ENCODE data around the gene PTRH1. TPM values are rescaled to one million over a fixed set of nuclear protein-coding genes. Genes with fewer than 3 reads are reported as not detected.
A peak's percentile ranks its signal among the peaks of the same experiment; 100 is the strongest.

The PTRH1 gene
- total and polyA plus RNA-seq, 2 of the 4 experiments (the other 2 are of a cell fraction): 5.4 to 14.8 TPM

DNA sequence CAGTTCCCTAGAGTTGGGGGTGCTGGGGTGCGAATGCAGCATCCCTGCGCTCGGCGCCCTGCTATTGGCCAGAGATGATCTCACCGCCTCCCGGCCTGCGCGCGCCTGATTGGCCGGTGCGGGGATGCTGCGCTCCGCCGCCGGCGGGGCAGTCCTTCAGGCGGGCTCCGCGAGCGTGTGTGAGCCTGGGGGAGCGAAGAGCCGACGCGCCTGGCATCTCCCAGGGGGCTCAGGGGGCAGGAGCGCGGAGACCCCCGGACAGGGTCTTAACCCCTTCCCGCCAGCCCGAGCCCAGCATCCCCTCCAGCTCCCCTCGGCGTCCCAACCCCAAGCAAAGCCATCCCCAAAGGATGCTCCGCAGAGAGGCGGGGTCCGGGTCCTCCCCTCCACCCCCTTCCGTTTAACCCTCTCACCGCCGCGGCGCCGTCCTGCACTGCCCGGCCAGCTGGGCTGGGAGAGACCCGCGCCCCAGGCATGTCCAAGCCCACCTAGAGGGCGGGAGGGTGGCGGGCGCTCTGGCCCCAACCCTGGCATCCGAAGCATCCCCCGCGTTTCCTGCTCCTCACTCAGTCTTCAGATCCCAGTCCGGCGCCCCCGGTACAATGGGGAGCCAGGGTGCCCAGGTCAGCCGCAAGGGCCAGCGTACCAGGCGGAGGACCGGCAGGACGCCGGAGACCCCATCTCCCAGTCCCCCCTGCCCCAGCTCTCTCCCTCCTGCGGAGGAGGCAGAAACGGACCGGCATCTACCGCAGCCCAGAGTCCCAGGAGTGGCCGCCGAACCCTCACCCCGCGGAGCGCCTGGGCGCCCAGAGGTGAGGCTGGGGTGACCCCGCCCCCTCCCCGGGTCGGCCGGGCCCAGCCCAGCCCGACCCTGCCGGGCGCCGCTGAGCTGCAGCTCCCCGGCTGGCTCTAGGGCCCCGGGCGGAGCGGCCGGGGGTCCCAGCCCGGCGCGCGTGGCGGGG lies 38.9 kb upstream of the PTRH1 start:
- Histone ChIP-seq H3K4me3 (ENCODE audit: insufficient read depth, low read depth, low read length) (no peak overlapping the region), H2BK120ac (ENCODE audit: low read depth, low read length) (no peak overlapping the region), H2BK5ac (ENCODE audit: low read depth, low read length, poor library complexity, severe bottlenecking) (no peak overlapping the region), H3K23ac (ENCODE audit: low read depth, low read length) (no peak overlapping the region), H2AFZ (replicated peaks; ENCODE audit: low read length, poor library complexity) (no peak overlapping the region), H3K79me1 (ENCODE audit: low read depth in 1 of 2, low read length in 2 of 2) (no peaks in the 10 kb centered on the region), H3K27ac (ENCODE audit: insufficient read depth, low read length) (no peak overlapping the region), H2AK9ac (replicated peaks; ENCODE audit: low read depth, low read length, poor library complexity) (peak overlapping the region; percentile 42), H4K8ac (ENCODE audit: low read depth in 2 of 2, low read length in 2 of 2) (no peak overlapping the region), H2BK20ac (ENCODE audit: low read depth, low read length) (no peak overlapping the region), H2BK15ac (ENCODE audit: low read depth, low read length) (no peak overlapping the region), H3K36me3 (ENCODE audit: control insufficient read depth, insufficient read depth, low read length) (no peaks in the 10 kb centered on the region), H3K4me1 (ENCODE audit: control insufficient read depth, insufficient read depth, low read length) (no peaks in the 10 kb centered on the region), H4K91ac (ENCODE audit: insufficient read depth, low read depth, low read length) (no peak overlapping the region), H3K27me3 (ENCODE audit: control insufficient read depth, insufficient read depth, low read length) (peaks cover 57% of the 10 kb centered on the region), H4K20me1 (ENCODE audit: insufficient read depth, low read length) (peaks cover 6% of the 10 kb centered on the region; the same call in 1 of the 2 replicates), H3K9me3 (ENCODE audit: control insufficient read depth, insufficient read depth, low read length) (no peaks in the 10 kb centered on the region), H2AK5ac (ENCODE audit: low read depth, low read length) (no peak overlapping the region), H3K9me1 (ENCODE audit: insufficient read depth, low read length) (peaks cover 3% of the 10 kb centered on the region; the same call in 1 of the 2 replicates), H3K18ac (ENCODE audit: low read depth, low read length) (no peak overlapping the region), H3K9ac (ENCODE audit: low read depth, low read length) (no peak overlapping the region), H3K4me2 (ENCODE audit: low read depth, low read length) (no peak overlapping the region), H4K5ac (ENCODE audit: low read depth, low read length) (no peak overlapping the region), H3K4ac (ENCODE audit: low read depth, low read length) (no peak overlapping the region), H3K56ac (ENCODE audit: extremely low read depth, insufficient read depth, low read length) (no peak overlapping the region), H3K14ac (replicated peaks; ENCODE audit: low read depth, low read length) (no peak overlapping the region)
- BruUV-seq (replicated peaks): no TSS peak
- TF ChIP-seq NFE2L2 (IDR thresholded peaks at IDR 0.05; ENCODE audit: low read depth, low read length) (no peak), ELK1 (IDR thresholded peaks at IDR 0.05; ENCODE audit: borderline replicate concordance, low read depth, low read length) (no peak), BHLHE40 (IDR thresholded peaks at IDR 0.05; ENCODE audit: low read depth, low read length) (no peak), CHD1 (IDR thresholded peaks at IDR 0.05; ENCODE audit: low read depth, low read length) (no peak), MAFK (IDR thresholded peaks at IDR 0.05; ENCODE audit: low read depth, low read length) (no peak), RFX5 (IDR thresholded peaks at IDR 0.05; ENCODE audit: low read depth, low read length) (no peak), POLR2A (IDR thresholded peaks at IDR 0.05; ENCODE audit: low read depth, low read length) (no peak), CEBPB (IDR thresholded peaks at IDR 0.05; ENCODE audit: low read depth, low read length) (no peak), MAZ (IDR thresholded peaks at IDR 0.05; ENCODE audit: borderline replicate concordance, low read depth, low read length) (no peak), SMC3 (IDR thresholded peaks at IDR 0.05; ENCODE audit: low read depth, low read length) (no peak), MXI1 (IDR thresholded peaks at IDR 0.05; ENCODE audit: borderline replicate concordance, low read depth, low read length) (no peak), RCOR1 (IDR thresholded peaks at IDR 0.05; ENCODE audit: insufficient replicate concordance, low read length) (no peak)
- TF ChIP-seq, protein P1, sequence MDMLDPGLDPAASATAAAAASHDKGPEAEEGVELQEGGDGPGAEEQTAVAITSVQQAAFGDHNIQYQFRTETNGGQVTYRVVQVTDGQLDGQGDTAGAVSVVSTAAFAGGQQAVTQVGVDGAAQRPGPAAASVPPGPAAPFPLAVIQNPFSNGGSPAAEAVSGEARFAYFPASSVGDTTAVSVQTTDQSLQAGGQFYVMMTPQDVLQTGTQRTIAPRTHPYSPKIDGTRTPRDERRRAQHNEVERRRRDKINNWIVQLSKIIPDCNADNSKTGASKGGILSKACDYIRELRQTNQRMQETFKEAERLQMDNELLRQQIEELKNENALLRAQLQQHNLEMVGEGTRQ (IDR thresholded peaks at IDR 0.05; ENCODE audit: low read depth, low read length): no peak
- in situ Hi-C loops (cut with MboI; ENCODE audit: low sequenced_read_pairs): no loop called here
- DNase-seq (no peak), ATAC-seq (ENCODE audit: low read depth) (peak; percentile 93)
- intact Hi-C loops (cut with micrococcal nuclease): no loop called here
- dilution Hi-C loops (cut with HindIII; ENCODE audit: low sequenced_read_pairs, unreplicated experiment): no loop called here
- ChIA-PET POLR2A (ENCODE audit: unreplicated experiment) (no interaction called here), CTCF (no interaction called here)
- 4% methylated on average over 28 of the region's 86 CpGs; no CpG with 5 or more reads in 1 of the 2 experiments for WGBS, 2 experiments (ENCODE audit: extremely low coverage in 2 of 2, insufficient read length in 1 of 2)

All from IMR-90 (cell line).